DMS153 treated with DMSO at 0.1 percent for 48 hours (cell line): ENCODE results near the gene CELSR1.
"Not testable (repeated sequence)": the region's sequence is repeated elsewhere in the genome, so short reads cannot be mapped to it uniquely, and the experiment has no call there.

Source experiments
- DNase-seq: peaks from one replicate; lab custom pipeline; 2025; ENCODE audit not compliant: unreplicated experiment; lab: John Stamatoyannopoulos, UW

CELSR1 gene

GRCh38 chr22:46483353-46483752 lies 54.1 kb downstream of the CELSR1 start:
- no peak for DNase-seq

- no peak for DNase-seq
Measured at GRCh38 chr22:46482056-46482675, 55.3 kb downstream of the CELSR1 start.

GRCh38 chr22:46481386-46481785 lies 56.0 kb downstream of the CELSR1 start:
- no peak for DNase-seq

- no peak for DNase-seq
Measured at GRCh38 chr22:46480396-46480795, 57.0 kb downstream of the CELSR1 start.

GRCh38 chr22:46479046-46479445 lies 58.4 kb downstream of the CELSR1 start:
- DNase-seq: no peak

GRCh38 chr22:46478083-46478551 lies 59.3 kb downstream of the CELSR1 start:
- no peak for DNase-seq

- no peak for DNase-seq
Measured at GRCh38 chr22:46476547-46476941, 60.9 kb downstream of the CELSR1 start.

- DNase-seq: no peak
Measured at GRCh38 chr22:46473896-46474557, 63.4 kb downstream of the CELSR1 start.

GRCh38 chr22:46473021-46473779 lies 64.2 kb downstream of the CELSR1 start:
- DNase-seq: no peak

GRCh38 chr22:46472722-46473016 lies 64.8 kb downstream of the CELSR1 start:
- no peak for DNase-seq

GRCh38 chr22:46471901-46472721 lies 65.3 kb downstream of the CELSR1 start:
- DNase-seq: no peak

- DNase-seq: not testable (repeated sequence)
Measured at GRCh38 chr22:46471330-46471729, 66.1 kb downstream of the CELSR1 start.

GRCh38 chr22:46469711-46470110 lies 67.7 kb downstream of the CELSR1 start:
- no peak for DNase-seq

GRCh38 chr22:46467006-46467405 lies 70.4 kb downstream of the CELSR1 start:
- no peak for DNase-seq

- DNase-seq: no peak
Measured at GRCh38 chr22:46466255-46466676, 71.2 kb downstream of the CELSR1 start.

- no peak for DNase-seq
Measured at GRCh38 chr22:46465793-46466192, 71.6 kb downstream of the CELSR1 start.

GRCh38 chr22:46465345-46465720 lies 72.1 kb downstream of the CELSR1 start:
- DNase-seq: no peak

GRCh38 chr22:46464701-46465344 lies 72.6 kb downstream of the CELSR1 start:
- no peak for DNase-seq

- no peak for DNase-seq
Measured at GRCh38 chr22:46464296-46464695, 73.1 kb downstream of the CELSR1 start.

GRCh38 chr22:46463435-46464227 lies 73.8 kb downstream of the CELSR1 start:
- no peak for DNase-seq
